Esophagus muscularis mucosa (tissue), 4 donors: ENCODE results near the gene CTXN2. TPM values are rescaled to one million over a fixed set of nuclear protein-coding genes. Genes with fewer than 3 reads are reported as not detected.

Source experiments
- DNase-seq: peaks from one replicate; pipeline ENCODE4 v3.0.0-alpha.2; 2017; ENCODE audit errors: extremely low spot score
- H3K27ac ChIP-seq, 4 donors: fragments of 200-600 bp; sonication (generic); replicated peaks in 1 of 4; 1 replicate in 3 of 4; 2 replicates in 1 of 4; pipeline ENCODE4 v1.5.1; 2016 to 2019; ENCODE audit warnings: mild to moderate bottlenecking in 1 of 4
- H3K27me3 ChIP-seq, 4 donors: fragments of 200-600 bp; sonication (generic); one replicate each; pipeline versions ENCODE4 v1.5.1 to v1.6.0; 2016 to 2019
- H3K36me3 ChIP-seq, 4 donors: fragments of 200-600 bp; sonication (generic); one replicate each; pipeline ENCODE4 v1.5.1; 2016 to 2019
- H3K4me1 ChIP-seq, 4 donors: fragments of 200-600 bp; sonication (generic); one replicate each; pipeline ENCODE4 v1.5.1; 2016 to 2019
- H3K4me3 ChIP-seq, 4 donors: fragments of 200-600 bp; sonication (generic); 1 replicate in 2 of 4; 2 replicates in 2 of 4; pipeline ENCODE4 v1.5.1; 2016 to 2019; ENCODE audit warnings: mild to moderate bottlenecking in 4 of 4, moderate library complexity in 1 of 4
- H3K9me3 ChIP-seq, 4 donors: fragments of 200-600 bp; sonication (generic); 1 replicate in 3 of 4; 2 replicates in 1 of 4; pipeline ENCODE4 v1.5.1; 2016 to 2019
- EP300 ChIP-seq: sonication (generic); formaldehyde crosslinking; IDR thresholded peaks from one replicate; pipeline ENCODE4 v1.6.1; 2017; ENCODE audit warnings: antibody characterized with exemption
- POLR2A ChIP-seq: fragments of 450-650 bp; IDR thresholded peaks from one replicate; pipeline ENCODE4 v1.6.1; 2017; ENCODE audit warnings: antibody characterized with exemption, moderate library complexity, mild to moderate bottlenecking, low read depth
- POLR2AphosphoS5 ChIP-seq, 2 donors: sonication (generic); formaldehyde crosslinking; IDR thresholded peaks; one replicate each; pipeline ENCODE4 v1.6.1; 2017; ENCODE audit warnings: antibody characterized with exemption in 2 of 2
- WGBS: methylation state at CpG from one replicate; pipeline ENCODE4 v1.1.5; 2018; 5-methylcytosine and 5-hydroxymethylcytosine counted together
- intact Hi-C: fragments of 100-400 bp; cut with DNase I; formaldehyde crosslinking; loops from one replicate; pipeline ENCODE4 v1.15.1; 2023
- total RNA-seq, 4 donors: library from RNA; depleted of rRNA; stranded (reverse); fragments of >200 nt; gene quantifications; one replicate each; pipeline versions ENCODE4 v1.1.0 to v1.2.1, GENCODE V29; 2016
- TF ChIP-seq, protein P1 (sequence below), 3 experiments: fragments of 200-600 bp in 2 of 3; fragments of 450-650 bp in 1 of 3; sonication (generic) in 2 of 3; IDR thresholded peaks; one replicate each; pipeline ENCODE4 v1.5.1; 2017 to 2019; ENCODE audit warnings: antibody characterized with exemption in 3 of 3, mild to moderate bottlenecking in 2 of 3, moderate library complexity in 1 of 3

Gene CTXN2
- total RNA-seq, 4 donors from 2014 or later: 0.11 TPM; not detected in 3

DNA sequence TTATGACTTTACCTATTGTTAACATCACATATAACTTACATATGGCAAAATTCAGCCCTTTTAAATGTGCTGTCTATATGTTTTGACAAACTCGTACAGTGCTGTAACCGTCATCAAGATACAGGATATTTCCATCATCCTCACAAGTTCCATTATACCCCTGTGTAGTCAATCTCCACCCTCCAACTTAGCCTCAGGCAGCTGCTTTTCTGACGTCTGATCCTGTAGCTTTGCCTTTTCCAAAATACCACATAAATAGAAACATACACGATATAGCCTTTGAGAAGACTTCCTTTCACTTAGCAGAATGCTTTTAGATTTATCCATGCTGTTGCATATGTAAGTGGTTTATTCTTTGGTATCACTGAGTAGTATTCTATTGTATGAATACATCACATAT, 61.7 kb downstream of the CTXN2 start:
- Histone ChIP-seq H3K36me3 (no peaks in the 10 kb centered on the region), H3K4me1 (no peaks in the 10 kb centered on the region), H3K27ac (no peak overlapping the region), H3K9me3 (no peaks in the 10 kb centered on the region), H3K4me3 (no peak overlapping the region), H3K27me3 (peaks cover 0 to 7% (median 0%) of the 10 kb centered on the region in 4 donors)
- TF ChIP-seq, protein P1, sequence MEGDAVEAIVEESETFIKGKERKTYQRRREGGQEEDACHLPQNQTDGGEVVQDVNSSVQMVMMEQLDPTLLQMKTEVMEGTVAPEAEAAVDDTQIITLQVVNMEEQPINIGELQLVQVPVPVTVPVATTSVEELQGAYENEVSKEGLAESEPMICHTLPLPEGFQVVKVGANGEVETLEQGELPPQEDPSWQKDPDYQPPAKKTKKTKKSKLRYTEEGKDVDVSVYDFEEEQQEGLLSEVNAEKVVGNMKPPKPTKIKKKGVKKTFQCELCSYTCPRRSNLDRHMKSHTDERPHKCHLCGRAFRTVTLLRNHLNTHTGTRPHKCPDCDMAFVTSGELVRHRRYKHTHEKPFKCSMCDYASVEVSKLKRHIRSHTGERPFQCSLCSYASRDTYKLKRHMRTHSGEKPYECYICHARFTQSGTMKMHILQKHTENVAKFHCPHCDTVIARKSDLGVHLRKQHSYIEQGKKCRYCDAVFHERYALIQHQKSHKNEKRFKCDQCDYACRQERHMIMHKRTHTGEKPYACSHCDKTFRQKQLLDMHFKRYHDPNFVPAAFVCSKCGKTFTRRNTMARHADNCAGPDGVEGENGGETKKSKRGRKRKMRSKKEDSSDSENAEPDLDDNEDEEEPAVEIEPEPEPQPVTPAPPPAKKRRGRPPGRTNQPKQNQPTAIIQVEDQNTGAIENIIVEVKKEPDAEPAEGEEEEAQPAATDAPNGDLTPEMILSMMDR (IDR thresholded peaks at IDR 0.05): no peak
- TF ChIP-seq POLR2A: no peak
- no peak for TF ChIP-seq POLR2AphosphoS5 (IDR thresholded peaks at IDR 0.05)
- no peak for TF ChIP-seq EP300
- no peak for DNase-seq
- WGBS: 63% methylated on average over 4 of the region's 4 CpGs
- intact Hi-C loops: loop anchor here (5.0 to 10.0 kb wide), 2 partner anchors 141 to 1058 kb away; no protein-coding TSS in a partner anchor

Other genes with a start within 250 kb of the CTXN2 start
- gene SLC24A5, start 70.7 kb upstream of the CTXN2 start, total RNA-seq: not detected
- gene MYEF2, start 13.4 kb upstream of the CTXN2 start, total RNA-seq: 10 to 100 TPM; 20.0 to 41.1 (median 27.3) TPM
- gene SLC12A1, start 14.6 kb downstream of the CTXN2 start, total RNA-seq: not detected
- gene DUT, start 139.8 kb downstream of the CTXN2 start, total RNA-seq: 100 to 1,000 TPM in 1 of 4 donors, 10 to 100 TPM in 3; 82.0 to 121 (median 92.8) TPM